CD14-positive monocyte (primary cell): ENCODE results near the gene SMCO3. TPM values are rescaled to one million over a fixed set of nuclear protein-coding genes. Genes with fewer than 3 reads are reported as not detected.
"Not testable (repeated sequence)": the region's sequence is repeated elsewhere in the genome, so short reads cannot be mapped to it uniquely, and the experiment has no call there.

ENCODE experiments used
- DNase-seq, 3 donors: peaks; one replicate each; pipeline ENCODE4 v3.0.0-alpha.2; 2011 to 2022
- H2AFZ ChIP-seq: 2 replicates; pipeline ENCODE4 v1.6.0; 2012; ENCODE audit warnings: mild to moderate bottlenecking, low read depth, low read length, inconsistent platforms; ENCODE audit not compliant: insufficient read depth, poor library complexity, severe bottlenecking
- H3K27ac ChIP-seq, 2 donors: 1 replicate in 1 of 2; 2 replicates in 1 of 2; pipeline ENCODE4 v1.5.1; 2012 to 2013; ENCODE audit warnings: low read length in 2 of 2, control low read depth in 1 of 2, inconsistent platforms in 1 of 2, low read depth in 1 of 2, mild to moderate bottlenecking in 1 of 2
- H3K27me3 ChIP-seq, 2 donors: one replicate each; pipeline versions ENCODE4 v1.6.0 to v1.6.1; 2011 to 2013; ENCODE audit warnings: low read length in 2 of 2; ENCODE audit not compliant: control insufficient read depth in 2 of 2, insufficient read depth in 2 of 2
- H3K36me3 ChIP-seq, 2 donors: replicated peaks in 1 of 2; 1 replicate in 1 of 2; 2 replicates in 1 of 2; pipeline versions ENCODE4 v1.5.1 to v1.6.1; 2012 to 2013; ENCODE audit warnings: low read length in 2 of 2, control low read depth in 1 of 2, inconsistent platforms in 1 of 2, mild to moderate bottlenecking in 1 of 2; ENCODE audit not compliant: insufficient read depth in 2 of 2, control insufficient read depth in 1 of 2
- H3K4me1 ChIP-seq, 2 donors: 1 replicate in 1 of 2; 2 replicates in 1 of 2; pipeline versions ENCODE4 v1.5.1 to v1.6.1; 2012 to 2013; ENCODE audit warnings: low read length in 2 of 2, control low read depth in 1 of 2, inconsistent platforms in 1 of 2, mild to moderate bottlenecking in 1 of 2, moderate library complexity in 1 of 2; ENCODE audit not compliant: insufficient read depth in 2 of 2, control insufficient read depth in 1 of 2
- H3K4me2 ChIP-seq: replicated peaks from 2 replicates; pipeline ENCODE3; 2012; ENCODE audit warnings: low read length, moderate library complexity, mild to moderate bottlenecking; ENCODE audit not compliant: poor library complexity, severe bottlenecking; ENCODE audit errors: extremely low read depth
- H3K4me3 ChIP-seq, 3 experiments: fragments of 200-600 bp in 1 of 3; sonication (generic) in 1 of 3; replicated peaks in 1 of 3; 1 replicate in 2 of 3; 2 replicates in 1 of 3; pipeline ENCODE4 v1.5.1; 2011 to 2013; ENCODE audit warnings: low read length in 3 of 3, mild to moderate bottlenecking in 3 of 3, control low read depth in 2 of 3, low read depth in 2 of 3, inconsistent platforms in 1 of 3, moderate library complexity in 1 of 3
- H3K79me2 ChIP-seq: 2 replicates; pipeline ENCODE4 v1.6.0; 2012; ENCODE audit warnings: mild to moderate bottlenecking, control low read depth, inconsistent platforms, low read length, moderate library complexity; ENCODE audit not compliant: insufficient read depth
- H3K9ac ChIP-seq: 2 replicates; pipeline ENCODE4 v1.6.0; 2017; ENCODE audit warnings: low read length, mild to moderate bottlenecking; ENCODE audit not compliant: insufficient read depth, poor library complexity, severe bottlenecking
- H3K9me3 ChIP-seq, 2 donors: replicated peaks in 1 of 2; 1 replicate in 1 of 2; 2 replicates in 1 of 2; pipeline versions ENCODE4 v1.5.1 to v1.6.1; 2012 to 2013; ENCODE audit warnings: low read length in 2 of 2, control low read depth in 1 of 2; ENCODE audit not compliant: control insufficient read depth in 1 of 2, insufficient read depth in 1 of 2
- H4K20me1 ChIP-seq: 2 replicates; pipeline ENCODE4 v1.6.0; 2012; ENCODE audit warnings: mild to moderate bottlenecking, low read length, control low read depth, moderate library complexity; ENCODE audit not compliant: insufficient read depth
- H3K27ac Mint-ChIP-seq, 7 donors: one replicate each; pipeline ENCODE4 v1.8.0; 2020; ENCODE audit warnings: mild to moderate bottlenecking in 7 of 7, mixed read lengths in 7 of 7, moderate library complexity in 6 of 7, inconsistent platforms in 2 of 7
- H3K27me3 Mint-ChIP-seq, 3 donors: one replicate each; pipeline ENCODE4 v1.8.0; 2021 to 2022; ENCODE audit warnings: low read depth in 3 of 3, mild to moderate bottlenecking in 3 of 3, mixed read lengths in 3 of 3, moderate library complexity in 3 of 3, inconsistent platforms in 1 of 3
- H3K36me3 Mint-ChIP-seq, 2 donors: one replicate each; pipeline ENCODE4 v1.8.0; 2020; ENCODE audit warnings: mixed read lengths in 2 of 2, inconsistent platforms in 1 of 2, mild to moderate bottlenecking in 1 of 2
- H3K4me1 Mint-ChIP-seq: one replicate; pipeline ENCODE4 v1.8.0; 2020; ENCODE audit warnings: mild to moderate bottlenecking, mixed read lengths
- H3K4me3 Mint-ChIP-seq, 2 donors: one replicate each; pipeline ENCODE4 v1.8.0; 2020; ENCODE audit warnings: mild to moderate bottlenecking in 2 of 2, mixed read lengths in 2 of 2, moderate library complexity in 1 of 2
- H3K9me3 Mint-ChIP-seq, 7 donors: one replicate each; pipeline ENCODE4 v1.8.0; 2020 to 2022; ENCODE audit warnings: mixed read lengths in 7 of 7, mild to moderate bottlenecking in 6 of 7, moderate library complexity in 6 of 7, inconsistent platforms in 2 of 7
- WGBS: methylation state at CpG from one replicate; pipeline ENCODE4 v1.1.5; 2013; ENCODE audit warnings: missing lambda C conversion rate; ENCODE audit not compliant: insufficient coverage; 5-methylcytosine and 5-hydroxymethylcytosine counted together
- intact Hi-C, 2 donors: fragments of 100-400 bp; cut with micrococcal nuclease; formaldehyde crosslinking; loops; one replicate each; pipeline versions ENCODE4 v1.15.0 to v1.15.1; 2023
- polyA plus RNA-seq, 3 donors: library from polyadenylated mRNA; depleted of rRNA in 1 of 3; unstranded in 2 of 3; stranded (reverse) in 1 of 3; fragments of 300-500 nt in 2 of 3; fragments of >200 nt in 1 of 3; fragmentation: Illumina TruSeq in 2 of 3; gene quantifications; 1 replicate in 2 of 3; 2 replicates in 1 of 3; pipeline ENCODE4 v1.2.3, GENCODE V29; 2012 to 2021
- TF ChIP-seq, protein P1 (sequence below): fragments of 200-600 bp; IDR thresholded peaks from one replicate; pipeline ENCODE4 v1.8.0; 2022; ENCODE audit warnings: antibody characterized with exemption, mild to moderate bottlenecking

The SMCO3 gene
- polyA plus RNA-seq, 3 donors = 0.11 TPM; not detected in 2

DNA sequence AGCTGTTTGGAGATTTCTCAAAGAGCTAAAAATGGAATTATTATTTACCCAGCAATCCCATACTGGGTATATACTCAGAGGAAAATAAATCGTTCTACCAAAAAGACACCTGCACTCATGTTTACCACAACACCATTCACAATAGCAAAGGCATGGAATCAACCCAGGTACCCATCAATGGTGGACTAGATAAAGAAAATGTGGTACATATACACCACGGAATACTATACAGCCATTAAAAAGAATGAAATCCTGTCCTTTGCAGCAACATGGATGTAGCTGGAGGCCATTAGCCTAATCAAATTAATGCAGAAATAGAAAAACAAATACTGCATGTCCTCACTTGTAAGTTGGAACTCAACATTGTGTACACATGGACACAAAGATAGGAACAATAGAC is 48.6 kb downstream of the SMCO3 start:
- WGBS = no CpG with 5 or more reads among the region's 2 CpGs
- Mint-ChIP-seq H3K27me3 (no peaks in the 10 kb centered on the region), H3K36me3 (peaks cover 20 to 24% of the 10 kb centered on the region in 2 donors), H3K4me1 (peaks cover 22% of the 10 kb centered on the region), H3K9me3 (peaks cover 1 to 16% (median 9%) of the 10 kb centered on the region in 7 donors), H3K4me3 (no peak overlapping the region), H3K27ac (no peak overlapping the region)
- Histone ChIP-seq H3K9me3 (peaks cover 4 to 7% of the 10 kb centered on the region in 2 donors), H3K4me1 (peaks cover 13 to 15% of the 10 kb centered on the region in 2 donors), H3K79me2 (peaks cover 32% of the 10 kb centered on the region), H3K4me2 (no peak overlapping the region), H3K27ac (no peak overlapping the region), H3K9ac (no peak overlapping the region), H2AFZ (no peak overlapping the region), H3K4me3 (no peak overlapping the region), H3K36me3 (peaks cover 0 to 8% of the 10 kb centered on the region in 2 donors), H3K27me3 (no peaks in the 10 kb centered on the region), H4K20me1 (peaks cover 10% of the 10 kb centered on the region)
- no peak for DNase-seq
- TF ChIP-seq, protein P1, sequence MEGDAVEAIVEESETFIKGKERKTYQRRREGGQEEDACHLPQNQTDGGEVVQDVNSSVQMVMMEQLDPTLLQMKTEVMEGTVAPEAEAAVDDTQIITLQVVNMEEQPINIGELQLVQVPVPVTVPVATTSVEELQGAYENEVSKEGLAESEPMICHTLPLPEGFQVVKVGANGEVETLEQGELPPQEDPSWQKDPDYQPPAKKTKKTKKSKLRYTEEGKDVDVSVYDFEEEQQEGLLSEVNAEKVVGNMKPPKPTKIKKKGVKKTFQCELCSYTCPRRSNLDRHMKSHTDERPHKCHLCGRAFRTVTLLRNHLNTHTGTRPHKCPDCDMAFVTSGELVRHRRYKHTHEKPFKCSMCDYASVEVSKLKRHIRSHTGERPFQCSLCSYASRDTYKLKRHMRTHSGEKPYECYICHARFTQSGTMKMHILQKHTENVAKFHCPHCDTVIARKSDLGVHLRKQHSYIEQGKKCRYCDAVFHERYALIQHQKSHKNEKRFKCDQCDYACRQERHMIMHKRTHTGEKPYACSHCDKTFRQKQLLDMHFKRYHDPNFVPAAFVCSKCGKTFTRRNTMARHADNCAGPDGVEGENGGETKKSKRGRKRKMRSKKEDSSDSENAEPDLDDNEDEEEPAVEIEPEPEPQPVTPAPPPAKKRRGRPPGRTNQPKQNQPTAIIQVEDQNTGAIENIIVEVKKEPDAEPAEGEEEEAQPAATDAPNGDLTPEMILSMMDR = no peak
- intact Hi-C loops = loop anchor here in 1 of 2 donors (5.0 kb wide), 1 partner anchor 42 kb away; no protein-coding TSS in a partner anchor

DNA sequence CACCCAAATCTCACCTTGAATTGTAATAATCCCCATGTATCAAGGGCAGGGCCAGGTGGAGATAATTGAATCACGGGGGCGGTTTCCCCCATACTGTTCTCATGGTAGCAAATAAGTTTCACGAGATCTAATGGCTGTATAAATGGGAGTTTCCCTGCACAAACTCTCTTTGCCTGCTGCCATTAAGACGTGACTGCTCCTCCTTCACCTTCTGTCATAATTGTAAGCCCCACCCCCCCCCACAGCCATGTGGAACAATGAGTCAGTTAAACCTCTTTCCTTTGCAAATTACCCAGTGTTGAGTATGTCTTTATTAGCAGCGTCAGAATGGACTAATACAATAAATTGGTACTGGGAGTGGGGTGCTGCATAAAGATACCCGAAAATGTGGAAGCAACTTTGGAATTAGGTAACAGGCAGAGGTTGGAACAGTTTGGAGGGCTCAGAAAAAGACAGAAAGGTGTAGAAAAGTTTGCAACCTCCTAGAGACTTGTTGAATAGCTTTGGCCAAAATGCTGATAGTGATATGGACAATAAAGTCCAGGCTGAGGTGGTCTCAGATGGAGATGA is 54.2 kb downstream of the SMCO3 start:
- H2AFZ ChIP-seq, H3K27me3 Mint-ChIP-seq, H3K79me2 ChIP-seq, H3K27ac ChIP-seq, H3K9ac ChIP-seq, H3K4me3 Mint-ChIP-seq, H3K4me1 ChIP-seq, H4K20me1 ChIP-seq, H3K4me3 ChIP-seq, H3K27me3 ChIP-seq, H3K4me1 Mint-ChIP-seq, intact Hi-C loops, H3K4me2 ChIP-seq, DNase-seq, H3K36me3 ChIP-seq: not testable (repeated sequence)
- Mint-ChIP-seq H3K36me3 (peaks cover 17 to 21% of the 10 kb centered on the region in 2 donors), H3K27ac (peak overlapping the region in 1 of 7 donors; percentile 53), H3K9me3 (peaks cover 8 to 26% (median 20%) of the 10 kb centered on the region in 7 donors)
- 93% methylated on average over 3 of the region's 6 CpGs for WGBS
- H3K9me3 ChIP-seq = peaks cover 9 to 11% of the 10 kb centered on the region in 2 donors
